ENCODE measurements around the gene UNC5C.

UNC5C gene

GRCh38 chr4:95415346-95415771, 133.4 kb downstream of the UNC5C start:
- Histone ChIP-seq H3K4me3 (IDR thresholded peaks at IDR 0.05; ENCODE audit: insufficient read depth, low read depth, low read length) (no peak overlapping the region), H3K79me2 (ENCODE audit: insufficient read depth, low read depth) (no peaks in the 10 kb centered on the region), H3K9ac (no peak overlapping the region), H3K4me1 (ENCODE audit: low read depth, poor library complexity, severe bottlenecking) (no peaks in the 10 kb centered on the region), H3K27ac (no peak overlapping the region), H3K36me3 (ENCODE audit: insufficient read depth) (no peaks in the 10 kb centered on the region), H3K27me3 (ENCODE audit: insufficient read depth, low read depth) (no peaks in the 10 kb centered on the region), H3K4me2 (no peak overlapping the region), H4K20me1 (ENCODE audit: insufficient read depth) (no peaks in the 10 kb centered on the region), H2AFZ (ENCODE audit: low read depth) (no peak overlapping the region)
- no peak for TF ChIP-seq CTCF (conservative IDR thresholded peaks at IDR 0.05; ENCODE audit: low read depth, low read length)

- no peak overlapping the region for H3K4me3 ChIP-seq (IDR thresholded peaks at IDR 0.05; ENCODE audit: insufficient read depth, low read depth, low read length)
- no peaks in the 10 kb centered on the region for H3K79me2 ChIP-seq (ENCODE audit: insufficient read depth, low read depth)
- H3K4me2 ChIP-seq, result no peak overlapping the region
- TF ChIP-seq CTCF (conservative IDR thresholded peaks at IDR 0.05; ENCODE audit: low read depth, low read length), result no peak
- H3K36me3 ChIP-seq (ENCODE audit: insufficient read depth), result no peaks in the 10 kb centered on the region
- H3K27me3 ChIP-seq (ENCODE audit: insufficient read depth, low read depth), result no peaks in the 10 kb centered on the region
- no peaks in the 10 kb centered on the region for H4K20me1 ChIP-seq (ENCODE audit: insufficient read depth)
- H3K9ac ChIP-seq, result no peak overlapping the region
- no peak overlapping the region for H2AFZ ChIP-seq (ENCODE audit: low read depth)
- H3K4me1 ChIP-seq (ENCODE audit: low read depth, poor library complexity, severe bottlenecking), result no peaks in the 10 kb centered on the region
- H3K27ac ChIP-seq, result no peak overlapping the region
These were observed 137.2 kb downstream of the UNC5C start for GRCh38 chr4:95411371-95412088.

- TF ChIP-seq CTCF (conservative IDR thresholded peaks at IDR 0.05; ENCODE audit: low read depth, low read length), result no peak
- no peak overlapping the region for H3K9ac ChIP-seq
- H3K27ac ChIP-seq, result no peak overlapping the region
- no peak overlapping the region for H2AFZ ChIP-seq (ENCODE audit: low read depth)
- H3K36me3 ChIP-seq (ENCODE audit: insufficient read depth), result no peaks in the 10 kb centered on the region
- no peaks in the 10 kb centered on the region for H3K4me1 ChIP-seq (ENCODE audit: low read depth, poor library complexity, severe bottlenecking)
- no peaks in the 10 kb centered on the region for H3K79me2 ChIP-seq (ENCODE audit: insufficient read depth, low read depth)
- H4K20me1 ChIP-seq (ENCODE audit: insufficient read depth), result no peaks in the 10 kb centered on the region
- no peak overlapping the region for H3K4me2 ChIP-seq
- no peaks in the 10 kb centered on the region for H3K27me3 ChIP-seq (ENCODE audit: insufficient read depth, low read depth)
- no peak overlapping the region for H3K4me3 ChIP-seq (IDR thresholded peaks at IDR 0.05; ENCODE audit: insufficient read depth, low read depth, low read length)
These were observed 138.3 kb downstream of the UNC5C start for GRCh38 chr4:95410387-95410977.

GRCh38 chr4:95409750-95410149, 139.0 kb downstream of the UNC5C start:
- Histone ChIP-seq H2AFZ (ENCODE audit: low read depth) (no peak overlapping the region), H3K27me3 (ENCODE audit: insufficient read depth, low read depth) (no peaks in the 10 kb centered on the region), H3K79me2 (ENCODE audit: insufficient read depth, low read depth) (no peaks in the 10 kb centered on the region), H3K27ac (no peak overlapping the region), H3K4me1 (ENCODE audit: low read depth, poor library complexity, severe bottlenecking) (no peaks in the 10 kb centered on the region), H3K9ac (no peak overlapping the region), H3K4me3 (IDR thresholded peaks at IDR 0.05; ENCODE audit: insufficient read depth, low read depth, low read length) (no peak overlapping the region), H4K20me1 (ENCODE audit: insufficient read depth) (no peaks in the 10 kb centered on the region), H3K36me3 (ENCODE audit: insufficient read depth) (no peaks in the 10 kb centered on the region), H3K4me2 (no peak overlapping the region)
- TF ChIP-seq CTCF (conservative IDR thresholded peaks at IDR 0.05; ENCODE audit: low read depth, low read length), result no peak
